Panc1 (cell line): ENCODE results near the gene FOXP2. TPM values are rescaled to one million over a fixed set of nuclear protein-coding genes. Genes with fewer than 3 reads are reported as not detected.

Experiments used
- ATAC-seq: fragments of 200-7000 bp; cut with Tn5 transposase; 2 replicates; pipeline ENCODE4 v1.9.1; 2020; ENCODE audit warnings: mild to moderate bottlenecking, moderate library complexity
- BruUV-seq: library from RNA; stranded (reverse); fragments of 400-500 nt; replicated peaks from 2 replicates; lab custom pipeline; 2021; lab: Mats Ljungman, UMichigan
- CTCF ChIA-PET: fragments of 300-600 bp; sonication (Branson Sonifier 250); formaldehyde crosslinking; loops from one replicate; lab custom pipeline; 2022; ENCODE audit warnings: antibody characterized with exemption; lab: Charles Lee
- POLR2A ChIA-PET: fragments of 300-600 bp; sonication (Branson Sonifier 250); formaldehyde crosslinking; loops from one replicate; lab custom pipeline; 2022; ENCODE audit warnings: antibody characterized with exemption; lab: Charles Lee
- DNase-seq: peaks from one replicate; pipeline ENCODE4 v3.0.0-alpha.2; 2010; ENCODE audit warnings: low read depth, low spot score
- H3K27ac ChIP-seq: 2 replicates; pipeline ENCODE4 v1.5.1; 2011; ENCODE audit warnings: mild to moderate bottlenecking, low read length, inconsistent platforms
- H3K27me3 ChIP-seq: fragments of 200-500 bp; sonication (Bioruptor generic); 2 replicates; pipeline ENCODE4 v1.6.0; 2014; ENCODE audit warnings: low read length, inconsistent platforms; ENCODE audit not compliant: control insufficient read depth, insufficient read depth
- H3K36me3 ChIP-seq: fragments of 200-500 bp; sonication (Bioruptor generic); 2 replicates; pipeline ENCODE4 v1.5.1; 2014; ENCODE audit warnings: inconsistent platforms, mild to moderate bottlenecking, low read length, moderate library complexity; ENCODE audit not compliant: control insufficient read depth, insufficient read depth
- H3K4me1 ChIP-seq: 2 replicates; pipeline ENCODE4 v1.5.1; 2011; ENCODE audit warnings: inconsistent platforms, mild to moderate bottlenecking, low read length, moderate library complexity; ENCODE audit not compliant: control insufficient read depth, insufficient read depth
- H3K4me3 ChIP-seq, 2 experiments: 2 replicates each; pipeline ENCODE4 v1.5.1; 2011 to 2012; ENCODE audit warnings: low read depth in 2 of 2, low read length in 2 of 2, mild to moderate bottlenecking in 2 of 2, inconsistent platforms in 1 of 2, moderate library complexity in 1 of 2
- H3K9me3 ChIP-seq: fragments of 200-500 bp; sonication (Bioruptor generic); 2 replicates; pipeline ENCODE4 v1.5.1; 2014; ENCODE audit warnings: low read depth, mild to moderate bottlenecking, inconsistent platforms, low read length, moderate library complexity; ENCODE audit not compliant: control insufficient read depth, insufficient read depth
- CTCF ChIP-seq: fragments of 450-650 bp; IDR thresholded peaks from 2 replicates; pipeline ENCODE4 v1.5.1; 2017; ENCODE audit warnings: mild to moderate bottlenecking
- POLR2AphosphoS5 ChIP-seq: IDR thresholded peaks from 2 replicates; pipeline ENCODE4 v1.6.1; 2012; ENCODE audit warnings: mild to moderate bottlenecking, low read depth, low read length, moderate library complexity
- REST ChIP-seq, 2 experiments: IDR thresholded peaks; 2 replicates each; pipeline ENCODE4 v1.6.1; 2011 to 2012; ENCODE audit warnings: low read depth in 2 of 2, control low read depth in 1 of 2, low read length in 1 of 2, mild to moderate bottlenecking in 1 of 2, moderate library complexity in 1 of 2; ENCODE audit not compliant: insufficient read depth in 1 of 2
- SIN3A ChIP-seq: IDR thresholded peaks from 2 replicates; pipeline ENCODE4 v1.6.1; 2012; ENCODE audit warnings: low read depth, mild to moderate bottlenecking, low read length, moderate library complexity, borderline replicate concordance; ENCODE audit not compliant: insufficient read depth
- TCF7L2 ChIP-seq: IDR thresholded peaks from 2 replicates; pipeline ENCODE4 v1.6.1; 2011; ENCODE audit warnings: mild to moderate bottlenecking, low read depth, low read length, inconsistent platforms
- in situ Hi-C: cut with HindIII; loops from 2 replicates; pipeline ENCODE4 v1.10.0; 2016; ENCODE audit warnings: low sequenced_read_pairs, low pct_unique_long_range_greater_than_20kb
- intact Hi-C: fragments of 100-400 bp; cut with micrococcal nuclease; formaldehyde crosslinking; loops from one replicate; pipeline ENCODE4 v1.10.0; 2022; ENCODE audit not compliant: unreplicated experiment
- total RNA-seq: library from RNA; stranded (reverse); gene quantifications from one replicate; pipeline ENCODE4 v1.2.1, GENCODE V29; 2021; ENCODE audit not compliant: unreplicated experiment

FOXP2 gene
- total RNA-seq, 1 experiment from 2014 or later, result 0.54 TPM

GRCh38 chr7:114590298-114590697 is 175.7 kb downstream of the FOXP2 start:
- Histone ChIP-seq H3K36me3 (no peaks in the 10 kb centered on the region), H3K4me1 (no peaks in the 10 kb centered on the region), H3K9me3 (no peaks in the 10 kb centered on the region), H3K4me3 (no peak overlapping the region), H3K27me3 (no peaks in the 10 kb centered on the region), H3K27ac (no peak overlapping the region)
- POLR2A ChIA-PET, result no interaction called here
- ATAC-seq (no peak), DNase-seq (no peak)
- in situ Hi-C loops (no loop called here), intact Hi-C loops (no loop called here)
- BruUV-seq, result no TSS peak
- CTCF ChIA-PET, result no interaction called here
- no peak for TF ChIP-seq CTCF
- no peak for TF ChIP-seq SIN3A
- TF ChIP-seq TCF7L2, result no peak
- no peak for TF ChIP-seq POLR2AphosphoS5
- TF ChIP-seq REST (IDR thresholded peaks at IDR 0.05; ENCODE audit: insufficient read depth in 1 of 2, low read depth in 2 of 2, low read length in 1 of 2), result no peak

GRCh38 chr7:114598946-114599345 is 184.3 kb downstream of the FOXP2 start:
- Histone ChIP-seq H3K4me3 (no peak overlapping the region), H3K27me3 (no peaks in the 10 kb centered on the region), H3K27ac (no peak overlapping the region), H3K36me3 (no peaks in the 10 kb centered on the region), H3K4me1 (no peaks in the 10 kb centered on the region; the same call in 1 of the 2 replicates), H3K9me3 (no peaks in the 10 kb centered on the region)
- intact Hi-C loops (no loop called here), in situ Hi-C loops (no loop called here)
- ATAC-seq, result no peak
- ChIA-PET CTCF (no interaction called here), POLR2A (no interaction called here)
- no TSS peak for BruUV-seq
- DNase-seq, result no peak
- TF ChIP-seq TCF7L2, result no peak
- no peak for TF ChIP-seq SIN3A
- TF ChIP-seq REST (IDR thresholded peaks at IDR 0.05; ENCODE audit: insufficient read depth in 1 of 2, low read depth in 2 of 2, low read length in 1 of 2), result no peak
- TF ChIP-seq POLR2AphosphoS5, result no peak
- TF ChIP-seq CTCF, result no peak
